Occipital lobe (tissue), 2 donors: Measurements from ENCODE around the gene ALDH5A1. TPM values are rescaled to one million over a fixed set of nuclear protein-coding genes. Genes with fewer than 3 reads are reported as not detected.

Source experiments
- DNase-seq: peaks from one replicate; lab custom pipeline; 2025; lab: John Stamatoyannopoulos, UW
- total RNA-seq: library from RNA; depleted of rRNA; stranded (reverse); fragments of >200 nt; gene quantifications from one replicate; pipeline ENCODE4 v1.2.3, GENCODE V29; 2014

The ALDH5A1 gene
- total RNA-seq, 1 donor from 2014 or later = 12.2 TPM

DNA sequence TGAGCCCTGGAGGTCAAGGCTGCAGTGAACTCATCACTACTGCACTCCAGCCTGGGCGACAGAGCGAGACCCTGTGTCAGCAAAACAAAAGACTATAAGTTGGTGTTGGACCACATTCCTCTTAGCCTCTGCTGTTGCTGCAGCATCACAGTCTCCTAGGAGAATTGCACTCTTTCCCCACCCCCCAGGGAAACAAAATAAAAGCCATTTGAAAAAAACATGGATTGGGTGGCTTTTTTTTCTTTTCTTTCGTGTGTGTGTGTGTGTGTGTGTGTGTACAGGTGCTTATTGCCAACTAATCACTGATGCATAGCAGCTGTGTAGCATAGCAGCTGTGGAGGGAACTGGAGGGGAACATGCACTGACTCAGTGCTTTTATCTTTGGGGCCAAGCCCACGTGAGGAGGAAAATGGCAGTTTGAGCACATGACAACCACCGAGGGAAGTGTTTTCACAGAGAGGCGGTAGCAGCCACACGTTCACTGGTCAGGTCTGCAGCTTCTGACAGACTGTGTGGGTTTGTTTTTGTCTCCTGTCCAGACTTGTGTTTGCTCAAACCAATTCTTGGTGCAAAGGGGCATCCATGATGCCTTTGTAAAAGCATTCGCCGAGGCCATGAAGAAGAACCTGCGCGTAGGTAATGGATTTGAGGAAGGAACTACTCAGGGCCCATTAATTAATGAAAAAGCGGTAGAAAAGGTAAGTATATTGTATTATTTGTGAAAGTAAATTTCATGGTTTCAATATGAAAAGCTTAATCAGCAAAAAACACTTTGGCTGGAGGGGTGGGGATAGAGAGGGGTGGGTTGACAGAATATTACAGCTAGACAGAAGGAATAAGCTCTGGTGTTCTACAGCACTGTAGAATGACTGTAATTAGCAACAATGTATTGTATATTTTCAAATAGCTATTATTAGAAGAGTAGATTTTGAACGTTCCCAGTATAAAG is 27.7 kb downstream of the ALDH5A1 start:
- DNase-seq = peak; percentile 45

DNA sequence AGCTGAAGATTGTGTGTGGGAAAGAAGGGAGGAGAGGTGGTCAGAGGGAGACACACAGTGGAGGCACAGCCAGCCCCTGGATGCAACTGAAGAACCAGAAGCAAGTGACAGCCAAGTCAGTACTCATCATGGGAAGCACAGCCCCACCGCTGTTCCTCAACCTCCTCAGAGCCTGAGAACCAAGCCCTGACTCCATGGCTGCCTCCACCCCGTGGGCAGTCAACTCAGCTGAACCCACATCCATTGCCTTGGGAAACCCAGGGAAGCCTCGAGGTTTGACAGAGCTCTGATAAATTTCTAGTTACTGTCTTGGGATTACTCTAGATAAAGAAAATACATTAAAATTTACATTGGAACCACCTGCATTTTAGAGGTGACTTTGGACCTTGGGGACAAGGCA is 29.6 kb downstream of the ALDH5A1 start:
- no peak for DNase-seq

DNA sequence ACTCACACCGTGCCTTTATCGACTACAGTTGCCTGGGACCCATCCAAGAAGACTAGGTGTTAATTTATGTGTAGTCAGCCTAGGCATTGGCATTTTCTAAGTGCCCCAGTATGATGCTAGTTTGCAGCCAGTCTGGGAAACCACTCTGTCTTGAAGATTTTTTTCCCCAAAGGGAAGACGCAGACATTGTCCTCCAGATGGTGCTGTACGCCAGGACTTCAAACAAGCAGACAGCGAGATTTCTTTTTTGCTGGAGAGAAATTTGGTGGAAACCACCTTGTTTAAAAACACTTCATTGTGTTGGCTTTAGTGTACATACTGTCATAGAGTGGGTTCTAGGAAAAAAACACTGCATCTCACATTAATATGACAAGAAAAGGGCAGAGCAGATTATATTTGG is 30.0 kb downstream of the ALDH5A1 start:
- DNase-seq = peak; percentile 17

DNA sequence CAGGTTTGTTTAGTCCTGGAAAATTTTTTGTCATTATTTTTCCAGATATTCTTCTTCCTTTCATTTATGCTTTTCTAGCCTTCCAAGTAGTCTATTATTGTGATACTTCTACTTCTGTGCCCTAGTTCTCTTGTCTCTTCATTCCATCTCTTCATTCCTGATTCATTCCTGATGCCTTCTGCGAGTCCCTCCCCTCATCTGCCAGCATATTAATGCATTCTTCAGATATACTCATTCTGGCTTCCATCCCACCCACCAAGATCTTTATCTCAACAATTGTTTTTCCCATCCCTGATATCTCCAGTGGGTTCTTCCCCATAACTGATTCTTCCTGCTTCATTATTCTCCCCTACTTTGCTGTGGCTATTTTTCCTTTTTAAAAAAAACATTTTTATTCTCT is 35.2 kb downstream of the ALDH5A1 start:
- DNase-seq = no peak

DNA sequence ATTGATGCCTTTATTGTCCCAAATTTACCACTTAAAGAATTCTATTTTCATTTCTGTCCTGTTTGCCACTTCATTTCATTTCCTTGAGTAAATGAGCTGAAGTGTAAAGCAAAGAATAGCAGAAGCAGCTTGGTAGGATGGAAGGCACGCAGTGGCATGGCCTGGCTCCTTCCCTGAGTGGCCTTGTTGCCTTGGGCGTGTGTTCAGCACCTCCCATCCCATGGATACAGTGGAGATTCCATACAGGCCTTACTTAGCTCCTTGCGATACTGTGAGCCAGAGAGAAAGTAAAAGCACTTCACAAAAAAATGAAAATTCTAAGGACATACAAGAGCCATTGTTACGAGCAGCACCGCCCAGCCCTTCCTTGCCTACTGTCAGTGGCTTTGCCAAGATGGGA is 39.6 kb downstream of the ALDH5A1 start:
- DNase-seq = no peak

DNA sequence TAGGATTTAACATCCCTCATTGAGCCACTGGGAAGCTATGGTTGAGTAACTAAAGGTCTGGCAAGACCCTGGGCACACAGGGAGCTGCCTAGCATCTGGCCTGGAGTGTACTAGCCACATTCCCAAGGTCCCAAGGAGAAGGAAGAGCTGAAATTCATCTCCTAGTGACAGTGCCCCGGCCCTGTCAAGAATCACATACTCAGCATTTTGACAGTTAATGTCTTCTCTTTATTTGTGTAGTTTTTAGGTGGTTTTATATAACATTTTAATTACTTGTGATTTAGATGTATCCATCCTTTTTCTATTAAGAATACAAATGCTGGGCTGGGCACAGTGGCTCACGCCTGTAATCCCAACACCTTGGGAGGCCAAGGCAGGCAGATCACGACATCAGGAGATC is 40.4 kb downstream of the ALDH5A1 start:
- no peak for DNase-seq

DNA sequence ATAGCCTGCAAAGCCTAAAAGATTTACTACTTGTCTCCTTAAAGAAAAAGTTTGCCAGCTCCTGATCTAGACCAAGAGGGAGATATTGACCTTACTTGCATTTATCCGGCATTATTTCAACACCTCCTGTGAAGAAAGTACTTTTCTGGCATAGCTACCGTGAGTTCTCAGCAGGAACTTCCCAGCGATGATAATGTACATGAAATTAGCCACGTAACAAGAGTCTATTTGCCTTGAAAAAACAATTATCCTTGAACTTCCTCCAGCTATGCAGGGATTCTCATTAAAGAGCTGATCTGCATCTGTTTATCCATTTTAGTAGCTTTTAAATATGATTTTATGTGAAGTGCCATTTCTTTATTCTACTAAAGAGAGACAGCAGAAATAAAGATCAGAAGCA is 41.7 kb downstream of the ALDH5A1 start:
- DNase-seq = no peak

DNA sequence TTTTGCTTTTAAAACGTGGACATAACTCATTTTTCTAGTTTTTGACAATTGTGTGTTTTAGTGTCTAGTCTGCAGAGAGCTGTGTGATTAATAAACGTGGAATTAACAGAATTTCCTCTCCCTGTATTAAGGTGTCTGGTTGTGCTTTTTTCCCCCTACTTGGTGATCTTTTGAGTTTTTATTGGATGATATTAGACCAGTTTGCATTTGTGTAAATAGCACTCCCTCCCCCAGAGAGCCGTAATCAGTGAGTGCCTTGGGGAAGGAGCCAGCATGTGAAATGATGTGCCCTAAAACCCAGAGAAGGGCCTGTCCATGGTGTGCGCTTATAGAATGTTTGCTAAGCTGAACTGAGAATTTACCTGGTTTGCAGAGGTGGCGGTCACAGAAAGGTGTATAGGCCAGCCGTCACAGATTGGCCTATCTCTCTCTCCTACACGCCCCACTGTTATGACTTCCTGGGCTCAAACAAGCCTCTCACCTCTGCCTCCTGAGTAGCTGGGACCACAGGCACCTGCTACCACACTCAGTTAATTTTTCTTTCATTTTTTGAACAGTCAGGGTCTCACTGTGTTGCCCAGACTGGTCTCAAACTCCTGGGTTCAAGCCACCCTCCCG is 42.4 kb downstream of the ALDH5A1 start:
- DNase-seq = no peak

DNA sequence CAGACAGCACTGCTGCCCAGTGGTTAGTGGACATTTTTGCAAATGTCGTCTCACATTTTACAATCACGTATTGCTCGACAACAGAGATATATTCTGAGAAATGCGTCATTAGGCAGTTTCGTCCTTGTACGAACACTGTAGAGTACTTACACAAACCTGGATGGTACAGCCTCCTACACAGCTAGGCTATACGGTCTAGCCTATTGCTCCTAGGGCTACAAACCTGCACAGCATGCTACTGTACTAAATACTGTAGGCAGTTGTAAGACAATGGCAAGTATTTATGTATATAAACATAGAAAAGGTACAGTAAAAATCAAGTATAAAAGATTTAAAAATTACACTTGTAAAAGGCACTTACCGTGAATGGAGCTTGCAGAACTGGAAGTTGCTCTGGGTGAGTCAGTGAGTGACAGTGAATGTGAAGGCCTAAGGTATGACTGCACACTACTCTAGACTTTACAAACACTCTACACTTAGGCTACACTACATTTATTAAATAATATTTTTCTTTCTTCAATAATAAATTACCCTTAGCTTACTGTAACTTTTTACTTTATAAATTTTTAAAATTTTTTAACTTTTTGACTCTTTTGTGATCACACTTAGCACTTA is 43.1 kb downstream of the ALDH5A1 start:
- DNase-seq = no peak

DNA sequence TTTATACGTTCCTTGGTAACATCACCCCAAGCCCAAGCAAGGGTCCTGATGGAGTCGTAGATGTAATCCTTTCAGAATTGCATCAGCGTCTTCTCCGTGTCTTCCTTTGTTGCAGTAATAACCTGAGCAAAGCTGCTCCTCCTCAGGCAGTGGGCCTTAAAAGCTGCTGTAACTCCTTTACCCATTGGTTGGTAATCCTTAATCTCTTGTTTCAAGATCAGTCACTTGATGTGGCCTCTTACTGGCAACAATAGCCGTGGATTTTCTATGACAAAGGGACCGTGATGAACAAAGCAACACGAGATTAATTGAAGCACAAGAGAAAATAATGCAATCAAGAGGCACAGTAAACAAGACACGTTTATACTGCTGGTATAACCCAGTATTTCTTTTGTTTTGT is 44.6 kb downstream of the ALDH5A1 start:
- no peak for DNase-seq

DNA sequence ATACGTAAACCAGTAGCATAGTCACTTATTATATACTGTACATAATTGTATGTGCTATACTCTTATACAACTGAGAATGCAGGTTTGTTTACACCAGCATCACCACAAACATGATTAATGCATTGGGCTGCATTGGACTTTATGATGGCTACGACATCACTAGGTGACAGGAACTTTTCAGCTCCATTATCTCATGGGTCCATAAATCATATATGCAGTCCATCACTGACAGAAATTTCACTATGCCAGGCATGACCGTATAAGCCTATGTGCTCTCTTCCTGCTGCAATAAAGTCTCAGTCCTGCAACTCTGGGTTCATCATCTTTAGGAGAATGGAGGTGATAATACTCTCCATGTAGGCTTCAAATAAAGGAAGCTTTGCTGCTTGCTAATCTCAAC is 45.4 kb downstream of the ALDH5A1 start:
- DNase-seq = no peak

DNA sequence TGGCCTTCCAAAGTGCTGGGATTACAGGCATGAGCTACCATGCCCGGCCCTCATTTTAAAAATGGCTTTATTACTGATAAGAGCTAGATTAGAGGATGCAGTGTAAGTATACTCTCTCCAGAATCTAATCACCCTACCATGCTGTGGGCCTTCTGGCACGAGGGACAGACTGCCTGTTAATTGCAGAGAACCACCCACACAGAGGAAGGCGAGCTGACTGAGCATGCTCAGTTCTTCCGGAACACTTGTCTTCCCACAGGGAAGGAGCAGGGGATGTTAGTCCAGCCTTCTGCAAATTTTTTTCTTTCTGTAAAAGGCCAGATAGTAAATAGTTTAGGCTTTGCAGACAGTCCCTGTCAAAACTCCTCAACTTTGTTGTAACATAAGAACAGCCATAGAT is 48.9 kb downstream of the ALDH5A1 start:
- peak; percentile 28 for DNase-seq

DNA sequence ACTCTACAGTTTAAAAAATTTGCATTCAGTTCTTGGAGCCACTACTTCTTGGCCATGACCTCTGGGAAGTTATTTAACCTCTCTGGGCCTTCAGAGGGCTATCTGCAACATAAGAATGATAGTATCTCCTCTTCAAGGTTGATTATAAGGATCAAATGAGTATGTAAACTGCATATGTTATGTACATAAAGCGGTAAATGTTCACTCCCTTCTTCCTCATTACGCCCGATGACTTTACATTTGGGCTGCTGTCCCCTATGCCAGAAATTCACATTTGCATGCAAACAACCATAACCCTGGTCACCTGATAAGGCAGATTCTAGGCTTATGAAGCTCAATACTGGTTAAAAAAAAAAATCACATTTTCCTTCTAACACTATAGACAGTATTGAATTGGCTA is 50.4 kb downstream of the ALDH5A1 start:
- DNase-seq = no peak

DNA sequence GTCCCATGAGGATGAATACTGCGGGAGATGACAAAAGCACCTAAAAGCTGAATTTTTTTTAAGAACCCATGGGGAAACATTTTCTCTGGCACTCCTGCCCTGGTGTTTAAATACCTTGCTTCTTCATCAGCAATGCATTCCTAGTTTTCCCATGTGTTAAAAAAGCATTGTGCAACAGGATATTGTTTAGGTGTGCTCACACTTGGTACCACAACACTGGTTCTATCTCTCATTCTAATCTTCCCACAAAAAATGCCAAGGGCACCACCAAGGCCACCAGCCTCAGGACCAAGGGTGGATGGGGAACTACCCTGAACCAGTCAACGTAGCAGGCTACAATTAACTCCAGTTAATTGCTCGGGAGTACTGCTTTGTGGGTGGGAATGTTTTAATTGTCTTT is 50.9 kb downstream of the ALDH5A1 start:
- no peak for DNase-seq

DNA sequence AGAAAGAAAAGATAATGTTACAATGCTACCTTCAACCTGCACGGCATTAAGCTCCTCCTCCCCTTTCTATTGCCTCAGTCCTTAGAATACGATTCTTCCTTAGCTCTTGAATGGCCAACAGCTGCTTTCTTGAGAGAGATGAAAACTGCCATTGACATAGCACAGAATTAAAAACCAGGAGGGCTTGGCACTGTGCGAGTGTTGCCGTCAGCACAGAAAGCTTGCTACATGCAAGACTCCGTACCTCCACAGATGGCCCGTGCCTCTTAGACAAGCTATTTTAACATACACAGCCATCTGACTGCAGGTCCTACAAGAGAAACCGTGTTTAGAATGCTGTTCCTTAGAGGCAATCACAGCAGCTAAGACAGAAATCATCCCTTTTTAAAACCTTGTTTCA is 51.7 kb downstream of the ALDH5A1 start:
- peak; percentile 6 for DNase-seq

DNA sequence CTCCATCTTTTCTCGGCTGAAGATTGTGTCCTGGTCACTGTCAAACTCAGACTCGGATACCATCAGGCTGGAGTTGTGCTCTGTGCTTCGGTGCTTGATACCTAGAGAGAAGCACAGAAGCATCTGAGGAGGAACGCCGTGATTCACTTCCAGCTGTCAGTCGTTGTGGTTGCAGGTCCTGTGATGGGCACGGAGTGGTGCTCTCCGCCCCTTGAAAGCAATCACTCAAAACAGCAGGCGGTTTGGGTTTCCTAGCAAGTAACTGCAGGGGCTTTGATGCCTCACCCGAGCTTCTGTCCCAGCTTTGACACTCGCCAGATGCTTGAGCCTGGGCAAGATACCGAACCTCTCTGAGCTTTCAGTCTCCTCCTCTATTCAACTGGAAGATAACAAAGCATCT is 52.5 kb downstream of the ALDH5A1 start:
- no peak for DNase-seq

DNA sequence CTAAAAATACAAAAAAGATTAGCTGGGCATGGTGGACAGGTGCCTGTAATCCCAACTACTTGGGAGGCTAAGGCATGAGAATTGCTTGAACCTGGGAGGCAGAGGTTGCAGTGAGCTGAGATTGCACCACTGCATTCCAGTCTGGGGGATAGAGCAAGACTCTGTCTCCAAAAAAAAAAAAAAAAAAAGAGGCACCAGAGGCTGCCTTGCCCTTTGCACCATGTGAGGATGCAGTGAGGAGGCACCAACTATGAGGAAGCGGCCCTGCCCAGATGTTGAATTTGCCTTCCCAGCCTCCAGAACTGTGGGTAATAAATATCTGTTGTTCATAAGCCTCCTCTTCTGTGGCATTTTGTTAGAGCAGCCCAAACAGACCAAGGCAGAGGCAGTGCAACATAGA is 54.4 kb downstream of the ALDH5A1 start:
- no peak for DNase-seq

DNA sequence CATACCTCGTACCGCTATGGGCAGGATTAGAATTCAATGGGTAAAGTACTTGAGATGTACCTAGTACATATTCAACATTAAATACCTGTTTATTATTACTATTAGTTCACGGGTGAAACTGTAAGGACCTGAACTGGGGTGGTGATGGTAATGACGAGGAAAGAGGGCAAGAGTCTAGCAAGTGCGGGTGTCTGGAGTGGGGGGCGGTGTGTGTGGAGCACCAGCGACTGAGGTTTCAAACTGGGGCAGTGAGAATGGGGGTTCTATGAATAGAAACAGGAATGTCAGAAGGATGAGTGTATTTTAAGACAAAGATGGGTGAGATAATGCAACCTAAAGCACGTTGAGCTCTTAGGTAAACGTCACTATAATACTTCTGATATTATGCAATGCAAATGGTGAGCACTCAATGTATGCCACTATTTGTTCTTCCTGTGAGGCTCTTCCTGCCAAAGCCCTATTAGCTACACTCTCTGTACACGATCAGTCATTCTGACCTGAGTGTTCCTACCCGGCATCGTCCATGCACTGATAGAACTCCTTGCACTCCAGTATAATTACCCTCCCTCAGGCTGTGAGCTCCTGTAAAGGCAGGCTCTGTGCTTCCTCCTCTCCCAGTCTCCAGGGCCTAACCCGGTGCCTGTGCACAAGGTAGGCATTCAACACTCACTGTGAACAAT is 55.0 kb downstream of the ALDH5A1 start:
- no peak for DNase-seq

DNA sequence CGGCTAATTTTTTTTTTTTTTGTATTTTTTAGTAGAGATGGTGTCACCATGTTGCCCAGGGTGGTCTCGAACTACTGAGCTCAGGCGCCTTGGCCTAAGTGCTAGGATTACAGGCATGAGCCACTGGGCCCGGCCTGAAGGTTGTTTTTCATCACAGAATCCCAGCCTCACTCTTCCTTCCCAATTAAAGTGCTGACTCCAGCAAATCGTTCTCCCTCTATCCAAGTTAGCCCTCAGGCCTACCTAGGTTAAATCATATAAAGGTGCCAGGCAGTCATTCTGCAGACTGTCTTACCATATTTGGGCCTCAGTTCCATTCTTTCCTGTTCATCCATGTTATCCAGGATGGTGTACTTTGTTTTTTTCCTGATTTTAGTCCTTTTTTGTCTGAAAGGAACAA is 56.4 kb downstream of the ALDH5A1 start:
- no peak for DNase-seq

DNA sequence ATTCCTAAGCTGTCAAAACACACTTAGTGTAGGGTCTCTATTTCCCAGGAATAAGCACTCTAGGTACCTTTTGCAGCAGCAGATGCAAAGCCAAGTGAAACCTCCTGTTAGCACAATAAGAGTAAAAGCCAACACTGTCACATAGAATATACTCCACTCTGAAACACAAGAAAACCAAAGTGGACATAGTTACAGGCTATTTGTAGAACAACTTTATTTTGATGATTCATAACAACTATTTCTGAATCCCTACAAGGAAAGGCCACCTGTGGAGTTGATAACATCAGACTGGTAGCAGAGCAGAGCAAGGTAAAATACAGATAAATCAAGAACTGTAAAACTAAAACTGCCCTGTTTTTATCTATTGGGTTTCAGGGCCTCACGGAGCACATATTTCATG is 59.7 kb downstream of the ALDH5A1 start:
- no peak for DNase-seq

DNA sequence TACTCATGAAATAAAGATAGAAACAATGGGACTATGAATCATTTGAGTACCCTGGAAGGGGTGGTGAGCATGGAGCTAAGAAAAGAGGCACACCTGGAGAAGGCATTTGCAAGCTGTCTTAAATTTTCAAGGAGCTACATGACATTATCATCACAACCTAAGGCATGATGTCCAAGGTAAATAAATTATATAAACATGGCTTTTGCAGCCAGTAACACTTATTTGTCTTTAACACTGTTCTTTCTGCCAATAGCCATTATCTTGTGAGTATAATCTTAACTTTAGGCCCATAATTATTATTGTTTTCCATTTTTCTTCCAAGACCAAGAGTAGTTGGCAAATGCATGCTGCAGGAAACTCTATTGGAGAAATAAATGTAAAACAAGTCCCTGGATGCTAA is 63.7 kb downstream of the ALDH5A1 start:
- no peak for DNase-seq

DNA sequence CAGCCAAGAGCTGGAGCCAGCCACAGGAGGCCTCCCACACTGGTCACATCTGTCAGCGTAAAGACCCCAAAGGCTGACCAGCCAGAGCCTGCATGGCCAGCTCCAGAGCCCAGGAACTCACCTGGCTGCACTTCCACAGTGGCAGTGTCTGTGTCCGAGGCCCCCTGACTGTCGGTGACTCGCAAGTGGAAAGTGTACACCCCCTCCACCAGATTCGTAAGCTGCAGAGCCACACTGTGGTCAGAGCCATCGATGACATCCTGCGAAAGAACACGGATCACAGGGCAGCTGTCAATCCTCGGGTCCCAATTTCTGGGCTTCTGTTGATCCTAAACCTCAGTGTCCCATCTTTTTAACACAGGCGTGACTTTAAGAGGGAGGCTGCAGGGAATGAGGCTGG is 69.3 kb downstream of the ALDH5A1 start:
- DNase-seq = no peak
